A549 (cell line): ENCODE measurements around the gene METTL27. TPM values are rescaled to one million over a fixed set of nuclear protein-coding genes. Genes with fewer than 3 reads are reported as not detected.

ENCODE experiments used
- ATAC-seq, 2 experiments: fragments of 200-7000 bp in 1 of 2; fragments of >200 bp in 1 of 2; cut with Nextera tagmentation in 1 of 2; cut with Tn5 transposase in 1 of 2; 3 replicates each; pipeline versions ENCODE4 v1.8.0 to v1.9.1; 2018 to 2020; ENCODE audit warnings: mild to moderate bottlenecking in 1 of 2, moderate library complexity in 1 of 2
- CTCF ChIA-PET: fragments of 300-600 bp; sonication (Branson Sonifier 250); formaldehyde crosslinking; extraction: SDS; loops from one replicate; lab custom pipeline; 2021; ENCODE audit warnings: antibody characterized with exemption, inconsistent platforms; lab: Yijun Ruan, JAX
- POLR2A ChIA-PET: fragments of 350-600 bp; formaldehyde crosslinking; extraction: SDS; loops from one replicate; lab custom pipeline; 2021; ENCODE audit warnings: antibody characterized with exemption, inconsistent platforms; lab: Yijun Ruan, JAX
- DNase-seq, 2 experiments: peaks; one replicate each; pipeline versions ENCODE4 v3.0.0 to v3.0.0-alpha.2; 2011 to 2016; ENCODE audit warnings: low read depth in 1 of 2, low spot score in 1 of 2
- FAIRE-seq: peaks from 2 replicates; lab custom pipeline; 2011; peaks lifted over from hg19 to GRCh38; lab: Jason Lieb, UNC
- H3K27ac ChIP-seq, 2 experiments: fragments of >200 bp; sonication (Bioruptor Twin); formaldehyde crosslinking; 3 replicates each; pipeline ENCODE4 v1.5.1; 2016 to 2017
- H3K4me1 ChIP-seq: fragments of >200 bp; sonication (Bioruptor Twin); formaldehyde crosslinking; 3 replicates; pipeline ENCODE4 v1.6.1; 2016
- H3K4me2 ChIP-seq: fragments of >200 bp; sonication (Bioruptor Twin); formaldehyde crosslinking; 3 replicates; pipeline ENCODE4 v1.6.1; 2016
- H3K4me3 ChIP-seq: fragments of >200 bp; sonication (Bioruptor Twin); formaldehyde crosslinking; 3 replicates; pipeline ENCODE4 v1.5.1; 2016
- H3K9me3 ChIP-seq: fragments of >200 bp; sonication (Bioruptor Twin); formaldehyde crosslinking; 3 replicates; pipeline ENCODE4 v1.6.1; 2016
- BHLHE40 ChIP-seq: IDR thresholded peaks from 2 replicates; pipeline ENCODE4 v1.6.1; 2012; ENCODE audit warnings: low read depth, low read length, inconsistent platforms
- CEBPB ChIP-seq, 2 experiments: fragments of >200 bp in 1 of 2; sonication (Bioruptor Twin) in 1 of 2; formaldehyde crosslinking in 1 of 2; IDR thresholded peaks; 2 replicates each; pipeline ENCODE4 v1.6.1; 2012 to 2016
- CHD4 ChIP-seq: fragments of 200-600 bp; sonication (generic); IDR thresholded peaks from 2 replicates; pipeline ENCODE4 v1.6.1; 2016; ENCODE audit warnings: antibody characterized with exemption, mild to moderate bottlenecking, borderline replicate concordance
- EP300 ChIP-seq, 2 experiments: fragments of >200 bp; sonication (Bioruptor Twin); formaldehyde crosslinking; IDR thresholded peaks; 2 replicates in 1 of 2; 3 replicates in 1 of 2; pipeline ENCODE4 v1.6.1; 2016 to 2017
- ESRRA ChIP-seq: fragments of 150-350 bp; IDR thresholded peaks from 2 replicates; pipeline ENCODE4 v1.6.1; 2014; ENCODE audit warnings: mild to moderate bottlenecking, low read length, borderline replicate concordance
- GATA3 ChIP-seq: IDR thresholded peaks from 2 replicates; pipeline ENCODE4 v1.6.1; 2012; ENCODE audit warnings: borderline replicate concordance
- HOXA7 ChIP-seq: fragments of 250-450 bp; sonication (Bioruptor Pico); IDR thresholded peaks from 2 replicates; pipeline ENCODE4 v1.5.0; 2020; ENCODE audit warnings: mild to moderate bottlenecking, moderate library complexity
- HOXB13 ChIP-seq: fragments of 250-450 bp; sonication (Bioruptor Pico); IDR thresholded peaks from 2 replicates; pipeline ENCODE4 v1.5.0; 2020; ENCODE audit warnings: low read depth, mild to moderate bottlenecking, moderate library complexity
- HOXB5 ChIP-seq: fragments of 250-450 bp; sonication (Bioruptor Pico); IDR thresholded peaks from 2 replicates; pipeline ENCODE4 v1.5.0; 2020; ENCODE audit warnings: mild to moderate bottlenecking, moderate library complexity
- JUN ChIP-seq, 2 experiments: fragments of >200 bp; sonication (Bioruptor Twin); formaldehyde crosslinking; IDR thresholded peaks; 2 replicates in 1 of 2; 3 replicates in 1 of 2; pipeline ENCODE4 v1.6.1; 2016 to 2017
- JUNB ChIP-seq: fragments of >200 bp; sonication (Bioruptor Twin); formaldehyde crosslinking; IDR thresholded peaks from 2 replicates; pipeline ENCODE4 v1.6.1; 2016
- KDM5A ChIP-seq: fragments of 200-600 bp; sonication (generic); IDR thresholded peaks from 2 replicates; pipeline ENCODE4 v1.6.1; 2016; ENCODE audit warnings: antibody characterized with exemption, mild to moderate bottlenecking
- MAFK ChIP-seq: fragments of 450-650 bp; IDR thresholded peaks from 2 replicates; pipeline ENCODE4 v1.6.1; 2014; ENCODE audit not compliant: partially characterized antibody
- MAZ ChIP-seq: fragments of 150-350 bp; IDR thresholded peaks from 2 replicates; pipeline ENCODE4 v1.6.1; 2014; ENCODE audit warnings: antibody characterized with exemption, low read depth, low read length, borderline replicate concordance
- NR3C1 ChIP-seq: fragments of >200 bp; sonication (Bioruptor Twin); formaldehyde crosslinking; IDR thresholded peaks from 3 replicates; pipeline ENCODE4 v1.6.1; 2017
- POLR2A ChIP-seq: IDR thresholded peaks from 2 replicates; pipeline ENCODE4 v1.6.1; 2012; ENCODE audit warnings: mild to moderate bottlenecking, low read length
- RCOR1 ChIP-seq: fragments of 150-350 bp; IDR thresholded peaks from 2 replicates; pipeline ENCODE4 v1.6.1; 2014; ENCODE audit warnings: antibody characterized with exemption, low read length, low read depth
- RFX5 ChIP-seq: fragments of 450-650 bp; IDR thresholded peaks from 2 replicates; pipeline ENCODE4 v1.7.1; 2014; ENCODE audit warnings: antibody characterized with exemption, mild to moderate bottlenecking, moderate library complexity
- SREBF2 ChIP-seq: fragments of 450-650 bp; IDR thresholded peaks from 2 replicates; pipeline ENCODE4 v1.6.1; 2014; ENCODE audit warnings: mild to moderate bottlenecking, moderate library complexity
- ZFP36 ChIP-seq: fragments of 450-650 bp; IDR thresholded peaks from 2 replicates; pipeline ENCODE4 v1.6.1; 2014; ENCODE audit warnings: borderline replicate concordance; ENCODE audit not compliant: partially characterized antibody
- ZSCAN20 ChIP-seq: fragments of 250-450 bp; sonication (Bioruptor Pico); IDR thresholded peaks from 2 replicates; pipeline ENCODE4 v1.8.0; 2022; ENCODE audit warnings: mild to moderate bottlenecking, moderate library complexity
- WGBS: methylation state at CpG from one replicate; pipeline ENCODE4 v1.1.6; 2017; ENCODE audit errors: missing lambda C conversion rate; 5-methylcytosine and 5-hydroxymethylcytosine counted together
- polyA plus RNA-seq, 4 experiments: library from polyadenylated mRNA; depleted of rRNA in 3 of 4; stranded (reverse); fragments of >200 nt; fragmentation: RNase III in 1 of 4; extraction: RNeasy Plus Mini Kit Qiagen cat#74134 plus additional on column Dnase treatment in 1 of 4; gene quantifications; 2 replicates in 3 of 4; 3 replicates in 1 of 4; pipeline ENCODE4 v1.2.3, GENCODE V29; 2011 to 2017
- TF ChIP-seq, protein P1 (sequence below): fragments of 250-450 bp; sonication (Bioruptor Pico); IDR thresholded peaks from 2 replicates; pipeline ENCODE4 v1.5.0; 2020; ENCODE audit warnings: low read depth, mild to moderate bottlenecking, moderate library complexity
- TF ChIP-seq, protein P2 (sequence below): IDR thresholded peaks from 2 replicates; pipeline ENCODE4 v1.6.1; 2012
- TF ChIP-seq, protein P3 (sequence below): fragments of >200 bp; sonication (Bioruptor Twin); formaldehyde crosslinking; IDR thresholded peaks from 2 replicates; pipeline ENCODE4 v1.6.1; 2016
- TF ChIP-seq, protein P4 (sequence below): fragments of 200-600 bp; sonication (generic); IDR thresholded peaks from 2 replicates; pipeline ENCODE4 v1.6.1; 2016; ENCODE audit warnings: antibody characterized with exemption, mild to moderate bottlenecking, moderate library complexity
- TF ChIP-seq, protein P5 (sequence below): IDR thresholded peaks from 2 replicates; pipeline ENCODE4 v1.6.1; 2012

Gene METTL27
- polyA plus RNA-seq, 2 of the 4 experiments (the other 2 are of a cell fraction): 4.1 to 4.9 TPM

DNA sequence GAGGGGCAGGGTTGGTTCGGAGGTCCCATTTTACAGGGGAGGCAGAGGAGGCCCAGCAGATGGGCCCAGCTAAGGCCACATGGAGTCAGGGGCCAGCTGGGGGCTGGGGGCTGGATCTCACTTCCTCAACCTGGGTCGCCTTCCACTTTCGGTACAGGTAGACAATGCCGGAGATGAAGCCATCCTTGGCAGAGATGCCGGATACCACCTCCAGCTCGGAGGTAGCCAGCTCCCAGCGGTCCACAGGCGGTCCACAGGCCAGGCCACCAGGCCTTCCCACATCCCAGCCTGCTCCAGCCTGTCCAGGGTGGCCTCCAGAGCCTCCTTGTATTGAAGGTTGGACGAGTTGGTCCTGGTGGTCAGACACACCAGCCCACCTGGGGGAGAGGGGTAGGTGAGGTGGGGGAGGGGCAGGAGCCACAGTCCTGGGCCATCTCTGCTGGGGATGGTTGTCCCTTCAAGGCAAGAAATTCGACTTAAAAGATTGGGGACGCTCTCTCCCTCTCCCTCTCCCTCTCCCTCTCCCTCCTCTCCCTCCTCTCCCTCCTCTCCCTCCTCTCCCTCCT lies 7.6 kb downstream of the METTL27 start:
- ChIA-PET CTCF (interaction anchor here (0.5 to 3.7 kb wide), 7 partner anchors 10 to 23 kb away, joined by 3 to 13 read pairs (median 3); no protein-coding TSS in a partner anchor), POLR2A (interaction anchor here (1.7 kb wide), 1 partner anchor 16 kb away, joined by 6 read pairs; no protein-coding TSS in a partner anchor)
- Histone ChIP-seq H3K9me3 (no peaks in the 10 kb centered on the region), H3K4me3 (no peak overlapping the region), H3K27ac (0 out of 6 replicates have a peak overlapping the region, but pooled peaks of 1 of the 2 experiments have one; percentile 3), H3K4me1 (peaks cover 38% of the 10 kb centered on the region), H3K4me2 (no peak overlapping the region)
- WGBS: 86% methylated on average over 6 of the region's 11 CpGs
- FAIRE-seq (no peak), DNase-seq (no peak), ATAC-seq (no peak)
- no peak for TF ChIP-seq POLR2A
- TF ChIP-seq, protein P1, sequence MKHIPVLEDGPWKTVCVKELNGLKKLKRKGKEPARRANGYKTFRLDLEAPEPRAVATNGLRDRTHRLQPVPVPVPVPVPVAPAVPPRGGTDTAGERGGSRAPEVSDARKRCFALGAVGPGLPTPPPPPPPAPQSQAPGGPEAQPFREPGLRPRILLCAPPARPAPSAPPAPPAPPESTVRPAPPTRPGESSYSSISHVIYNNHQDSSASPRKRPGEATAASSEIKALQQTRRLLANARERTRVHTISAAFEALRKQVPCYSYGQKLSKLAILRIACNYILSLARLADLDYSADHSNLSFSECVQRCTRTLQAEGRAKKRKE (CRISPR knock-in tag): no peak
- no peak for TF ChIP-seq KDM5A
- TF ChIP-seq ESRRA: no peak
- no peak for TF ChIP-seq GATA3
- no peak for TF ChIP-seq MAZ
- no peak for TF ChIP-seq BHLHE40
- no peak for TF ChIP-seq NR3C1
- no peak for TF ChIP-seq CHD4
- no peak for TF ChIP-seq CEBPB (IDR thresholded peaks at IDR 0.05)
- no peak for TF ChIP-seq MAFK
- no peak for TF ChIP-seq RCOR1
- TF ChIP-seq, protein P2, sequence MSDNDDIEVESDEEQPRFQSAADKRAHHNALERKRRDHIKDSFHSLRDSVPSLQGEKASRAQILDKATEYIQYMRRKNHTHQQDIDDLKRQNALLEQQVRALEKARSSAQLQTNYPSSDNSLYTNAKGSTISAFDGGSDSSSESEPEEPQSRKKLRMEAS: no peak
- TF ChIP-seq JUN (IDR thresholded peaks at IDR 0.05): no peak
- TF ChIP-seq EP300 (IDR thresholded peaks at IDR 0.05): no peak
- TF ChIP-seq, protein P3, sequence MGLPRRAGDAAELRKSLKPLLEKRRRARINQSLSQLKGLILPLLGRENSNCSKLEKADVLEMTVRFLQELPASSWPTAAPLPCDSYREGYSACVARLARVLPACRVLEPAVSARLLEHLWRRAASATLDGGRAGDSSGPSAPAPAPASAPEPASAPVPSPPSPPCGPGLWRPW: no peak

DNA sequence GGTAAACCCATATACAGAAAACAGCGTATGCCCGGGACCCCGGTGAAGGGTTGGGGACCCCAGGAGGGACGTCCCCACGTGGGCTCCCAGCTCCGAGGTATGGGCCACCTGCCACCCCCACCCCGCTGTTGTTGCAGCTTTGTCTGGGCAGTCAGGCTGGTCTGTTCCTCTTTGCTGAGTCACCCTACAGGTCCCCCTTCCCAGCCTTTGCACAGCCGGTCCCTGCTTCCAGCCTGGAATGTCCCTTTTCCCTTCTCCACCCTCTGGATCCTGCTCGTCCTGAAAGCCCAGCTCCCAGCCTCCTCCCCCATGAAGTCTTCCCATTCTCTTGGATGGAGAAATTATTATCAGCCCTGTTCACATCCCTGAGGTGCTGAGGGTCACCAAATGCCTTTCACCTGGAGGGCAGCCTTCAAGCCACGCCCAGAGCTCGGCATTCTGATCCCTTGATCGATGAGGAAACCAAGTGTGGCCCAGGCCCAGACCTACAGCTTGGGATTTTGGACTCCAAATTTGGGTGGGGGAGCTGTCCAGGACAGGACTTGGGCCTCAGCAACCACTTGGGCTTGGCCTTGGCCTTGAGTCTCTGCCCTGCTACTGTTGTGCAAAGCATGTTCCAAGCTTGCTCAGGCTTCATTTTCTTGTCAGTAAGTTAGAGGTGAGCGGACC lies 8.9 kb downstream of the METTL27 start:
- CTCF ChIA-PET: interaction anchor here (0.6 to 3.7 kb wide), 4 partner anchors 11 to 22 kb away, joined by 3 to 13 read pairs (median 4); no protein-coding TSS in a partner anchor
- POLR2A ChIA-PET: interaction anchor here (1.5 to 3.3 kb wide), 3 partner anchors 9 to 17 kb away, joined by 4 to 21 read pairs (median 6); partner anchors contain the start of gene METTL27
- 61% methylated on average over 9 of the region's 13 CpGs for WGBS
- H3K4me1 ChIP-seq: peaks cover 52% of the 10 kb centered on the region
- peak overlapping the region; percentile 75 to 86 for H3K27ac ChIP-seq
- FAIRE-seq: no peak
- peak in 1 of 2 experiments; percentile 51 for DNase-seq
- H3K4me3 ChIP-seq: no peak overlapping the region
- ATAC-seq: peak; percentile 37 to 52; a peak in 3 of 6 replicates
- H3K9me3 ChIP-seq: no peaks in the 10 kb centered on the region
- TF ChIP-seq JUN (IDR thresholded peaks at IDR 0.05): 0 out of 5 replicates have a peak, but pooled peaks of 1 of the 2 experiments have one; percentile 20
- TF ChIP-seq MAFK: peak; percentile 84
- no peak for TF ChIP-seq CEBPB (IDR thresholded peaks at IDR 0.05)
- TF ChIP-seq ZFP36: peak; percentile 61
- no peak for TF ChIP-seq SREBF2
- peak overlapping the region; percentile 69 for H3K4me2 ChIP-seq

DNA sequence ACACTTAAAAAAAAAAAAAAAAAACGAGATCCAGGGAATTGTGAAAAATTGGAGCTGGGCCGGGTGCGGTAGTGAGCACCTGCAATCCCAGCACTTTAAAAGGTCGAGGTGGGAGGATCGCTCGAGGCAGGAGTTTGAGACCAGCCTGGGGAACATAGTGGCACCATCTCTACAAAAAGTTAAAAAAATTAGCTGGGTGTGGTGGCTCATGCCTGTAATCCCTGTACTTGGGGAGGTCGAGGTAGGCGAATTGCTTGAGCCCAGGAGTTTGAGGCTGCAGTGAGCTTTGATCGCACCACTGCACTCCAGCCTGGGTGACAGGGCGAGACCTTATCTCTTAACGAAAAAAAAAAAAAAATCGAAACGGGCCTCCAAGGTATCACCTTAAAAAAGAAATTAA lies 9.5 kb downstream of the METTL27 start:
- DNase-seq (no peak), FAIRE-seq (no peak), ATAC-seq (no peak)
- H3K4me3 ChIP-seq: no peak overlapping the region
- H3K4me2 ChIP-seq: peak overlapping the region; percentile 69
- no peaks in the 10 kb centered on the region for H3K9me3 ChIP-seq
- CTCF ChIA-PET: interaction anchor here (0.6 to 3.7 kb wide), 4 partner anchors 10 to 22 kb away, joined by 3 to 13 read pairs (median 4); no protein-coding TSS in a partner anchor
- 79% methylated on average over 13 of the region's 13 CpGs for WGBS
- H3K4me1 ChIP-seq: peaks cover 57% of the 10 kb centered on the region
- POLR2A ChIA-PET: interaction anchor here (1.5 to 3.3 kb wide), 3 partner anchors 9 to 18 kb away, joined by 4 to 21 read pairs (median 6); partner anchors contain the start of gene METTL27
- H3K27ac ChIP-seq: peak overlapping the region; percentile 75 to 86
- TF ChIP-seq RFX5 (no peak), JUNB (no peak), HOXB5 (CRISPR knock-in tag) (no peak), HOXA7 (CRISPR knock-in tag) (no peak), NR3C1 (no peak), HOXB13 (CRISPR knock-in tag) (no peak), ZSCAN20 (CRISPR knock-in tag) (no peak), ZFP36 (no peak)
- TF ChIP-seq, protein P4, sequence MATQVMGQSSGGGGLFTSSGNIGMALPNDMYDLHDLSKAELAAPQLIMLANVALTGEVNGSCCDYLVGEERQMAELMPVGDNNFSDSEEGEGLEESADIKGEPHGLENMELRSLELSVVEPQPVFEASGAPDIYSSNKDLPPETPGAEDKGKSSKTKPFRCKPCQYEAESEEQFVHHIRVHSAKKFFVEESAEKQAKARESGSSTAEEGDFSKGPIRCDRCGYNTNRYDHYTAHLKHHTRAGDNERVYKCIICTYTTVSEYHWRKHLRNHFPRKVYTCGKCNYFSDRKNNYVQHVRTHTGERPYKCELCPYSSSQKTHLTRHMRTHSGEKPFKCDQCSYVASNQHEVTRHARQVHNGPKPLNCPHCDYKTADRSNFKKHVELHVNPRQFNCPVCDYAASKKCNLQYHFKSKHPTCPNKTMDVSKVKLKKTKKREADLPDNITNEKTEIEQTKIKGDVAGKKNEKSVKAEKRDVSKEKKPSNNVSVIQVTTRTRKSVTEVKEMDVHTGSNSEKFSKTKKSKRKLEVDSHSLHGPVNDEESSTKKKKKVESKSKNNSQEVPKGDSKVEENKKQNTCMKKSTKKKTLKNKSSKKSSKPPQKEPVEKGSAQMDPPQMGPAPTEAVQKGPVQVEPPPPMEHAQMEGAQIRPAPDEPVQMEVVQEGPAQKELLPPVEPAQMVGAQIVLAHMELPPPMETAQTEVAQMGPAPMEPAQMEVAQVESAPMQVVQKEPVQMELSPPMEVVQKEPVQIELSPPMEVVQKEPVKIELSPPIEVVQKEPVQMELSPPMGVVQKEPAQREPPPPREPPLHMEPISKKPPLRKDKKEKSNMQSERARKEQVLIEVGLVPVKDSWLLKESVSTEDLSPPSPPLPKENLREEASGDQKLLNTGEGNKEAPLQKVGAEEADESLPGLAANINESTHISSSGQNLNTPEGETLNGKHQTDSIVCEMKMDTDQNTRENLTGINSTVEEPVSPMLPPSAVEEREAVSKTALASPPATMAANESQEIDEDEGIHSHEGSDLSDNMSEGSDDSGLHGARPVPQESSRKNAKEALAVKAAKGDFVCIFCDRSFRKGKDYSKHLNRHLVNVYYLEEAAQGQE: no peak
- TF ChIP-seq, protein P5, sequence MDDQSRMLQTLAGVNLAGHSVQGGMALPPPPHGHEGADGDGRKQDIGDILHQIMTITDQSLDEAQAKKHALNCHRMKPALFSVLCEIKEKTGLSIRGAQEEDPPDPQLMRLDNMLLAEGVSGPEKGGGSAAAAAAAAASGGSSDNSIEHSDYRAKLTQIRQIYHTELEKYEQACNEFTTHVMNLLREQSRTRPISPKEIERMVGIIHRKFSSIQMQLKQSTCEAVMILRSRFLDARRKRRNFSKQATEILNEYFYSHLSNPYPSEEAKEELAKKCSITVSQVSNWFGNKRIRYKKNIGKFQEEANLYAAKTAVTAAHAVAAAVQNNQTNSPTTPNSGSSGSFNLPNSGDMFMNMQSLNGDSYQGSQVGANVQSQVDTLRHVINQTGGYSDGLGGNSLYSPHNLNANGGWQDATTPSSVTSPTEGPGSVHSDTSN: no peak
- TF ChIP-seq, protein P2: no peak
